Measurements from ENCODE around the gene TSPAN31.
"Not testable (repeated sequence)": the region's sequence is repeated elsewhere in the genome, so short reads cannot be mapped to it uniquely, and the experiment has no call there.

Gene TSPAN31, protein sequence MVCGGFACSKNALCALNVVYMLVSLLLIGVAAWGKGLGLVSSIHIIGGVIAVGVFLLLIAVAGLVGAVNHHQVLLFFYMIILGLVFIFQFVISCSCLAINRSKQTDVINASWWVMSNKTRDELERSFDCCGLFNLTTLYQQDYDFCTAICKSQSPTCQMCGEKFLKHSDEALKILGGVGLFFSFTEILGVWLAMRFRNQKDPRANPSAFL

DNA sequence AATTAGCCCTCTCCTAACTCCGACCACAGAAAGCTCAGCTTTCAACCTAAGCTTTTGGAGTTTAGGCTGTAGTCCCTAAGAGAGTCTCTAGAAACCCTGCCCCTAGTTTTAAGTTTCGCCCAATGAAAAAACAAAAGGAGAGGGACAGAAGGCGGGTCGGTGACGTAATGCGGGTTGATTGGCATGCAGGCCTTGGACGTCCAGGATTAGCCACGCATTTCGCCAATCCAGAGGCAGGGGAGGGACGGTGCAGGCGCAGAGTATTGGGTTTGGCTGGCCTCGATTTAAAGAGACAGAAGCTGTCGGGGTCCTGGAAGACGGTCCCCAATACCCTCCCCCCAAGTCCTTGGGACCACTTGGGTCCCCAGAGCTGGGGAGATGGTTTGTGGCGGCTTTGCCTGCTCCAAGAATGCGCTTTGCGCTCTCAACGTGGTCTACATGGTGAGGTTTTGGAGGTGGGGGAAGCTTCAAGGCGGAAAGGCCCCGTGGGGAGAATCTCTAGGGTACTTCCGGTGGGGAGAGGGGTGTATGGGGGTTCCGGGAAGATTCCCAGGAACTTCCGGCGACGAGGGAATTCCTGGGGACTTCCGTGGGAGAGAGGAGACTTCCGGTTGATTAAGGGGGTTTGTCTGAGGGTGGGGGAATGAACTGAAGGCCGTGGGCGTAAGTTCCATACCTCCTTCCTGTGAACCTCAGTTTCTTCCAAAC lies at the start of gene TSPAN31:
TSS of gene TSPAN31 (plus strand) at position 263 of the 708 bp plus-strand sequence. CDS start at position 379, 116 bp downstream.
- peak; percentile 91 to 99 for DNase-seq

DNA sequence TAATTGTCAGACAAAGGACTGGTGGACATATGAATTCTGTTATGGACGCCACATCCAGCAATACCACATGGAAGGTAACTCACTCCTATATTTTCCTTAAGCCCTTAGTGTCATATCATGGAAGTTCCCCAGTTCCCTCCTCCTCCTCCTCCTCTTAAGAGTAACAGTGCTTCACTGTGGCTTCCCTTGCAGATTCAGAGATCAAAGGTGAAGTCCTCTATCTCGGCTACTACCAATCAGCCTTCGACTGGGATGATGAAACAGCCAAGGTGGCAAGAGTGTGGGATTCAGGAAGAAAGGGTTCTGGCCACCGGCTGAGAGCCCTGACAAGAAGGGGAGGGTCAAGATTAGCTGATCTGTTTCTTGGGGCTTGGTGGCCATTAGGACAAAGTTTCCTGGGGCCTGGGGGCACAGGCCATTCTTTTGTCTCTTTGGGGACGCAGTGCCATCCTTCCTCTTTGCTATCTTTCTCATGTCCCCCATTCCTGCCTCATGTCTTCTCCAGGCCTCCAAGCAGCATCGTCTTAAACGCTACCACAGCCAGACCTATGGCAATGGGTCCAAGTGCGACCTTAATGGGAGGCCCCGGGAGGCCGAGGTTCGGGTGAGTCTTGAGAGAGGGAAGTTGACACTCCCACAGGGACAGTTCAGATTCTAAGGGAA lies 48.9 kb upstream of the TSPAN31 start:
- no peak for DNase-seq

- no peak for DNase-seq
These were observed 47.8 kb upstream of the TSPAN31 start for GRCh38 chr12:57697076-57697475.

GRCh38 chr12:57698414-57698813 lies 46.4 kb upstream of the TSPAN31 start:
- DNase-seq, result no peak

- DNase-seq, result no peak
These were observed 44.5 kb upstream of the TSPAN31 start for GRCh38 chr12:57700317-57700716.

- DNase-seq, result no peak
These were observed 37.6 kb upstream of the TSPAN31 start for GRCh38 chr12:57707250-57707649.

DNA sequence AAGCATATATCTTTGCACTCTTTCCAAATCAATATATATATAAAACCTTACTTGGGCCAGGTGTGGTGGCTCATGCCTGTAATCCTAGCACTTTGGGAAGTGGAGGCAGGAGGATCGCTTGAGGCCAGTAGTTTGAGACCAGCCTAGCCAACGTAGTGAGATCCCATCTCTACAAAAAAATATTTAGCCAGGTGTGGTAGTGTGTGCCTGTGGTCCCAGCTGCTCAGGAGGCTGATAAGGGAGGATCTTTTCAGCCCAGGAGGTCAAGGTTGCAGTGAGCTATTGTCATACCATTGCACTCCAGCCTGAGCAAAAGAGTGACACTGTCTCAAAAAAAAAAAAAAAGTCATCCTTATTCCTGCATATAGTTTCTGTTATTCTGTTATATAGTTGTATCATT lies 36.5 kb upstream of the TSPAN31 start:
- DNase-seq, result no peak

DNA sequence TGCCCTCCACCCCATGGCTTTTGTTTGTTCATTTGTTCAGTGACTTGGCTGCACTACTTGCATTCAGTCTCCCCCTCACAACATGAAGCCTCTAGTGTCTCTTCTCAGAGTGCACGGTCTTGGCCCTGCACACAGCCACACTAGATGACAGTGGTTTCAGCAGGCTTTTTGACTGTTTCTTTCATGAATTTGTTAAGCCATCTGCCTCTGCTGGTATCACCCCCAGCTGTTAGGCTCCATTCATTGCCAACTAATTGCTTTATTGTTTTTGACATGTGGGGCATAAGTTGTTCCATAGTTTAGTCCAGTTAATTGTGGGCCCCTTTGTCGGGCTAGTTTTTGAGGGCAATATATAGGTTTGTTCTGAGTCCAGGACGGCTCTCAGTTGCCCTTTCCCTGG lies 32.1 kb upstream of the TSPAN31 start:
- peak in 1 of 2 donors; percentile 6 for DNase-seq

DNA sequence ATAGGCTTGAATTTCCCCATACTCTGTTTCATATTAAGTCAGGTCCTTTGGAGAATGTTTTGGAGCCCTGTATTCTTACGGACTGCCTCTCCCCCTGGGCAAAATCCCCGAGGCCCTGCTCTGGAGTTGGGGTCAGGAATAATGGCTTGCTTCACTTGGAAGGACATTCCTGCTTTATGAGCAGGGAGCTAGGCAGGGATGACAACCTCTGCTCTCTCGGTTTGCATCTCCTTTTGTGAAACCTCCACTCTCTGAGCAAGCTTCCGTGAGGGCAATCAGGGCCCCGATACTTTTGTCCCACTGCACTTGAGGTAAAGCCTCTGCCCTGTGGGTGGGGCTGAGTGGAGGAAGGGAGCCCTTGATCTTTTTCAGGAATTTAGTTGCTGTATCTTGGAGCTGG lies 31.6 kb upstream of the TSPAN31 start:
- no peak for DNase-seq

GRCh38 chr12:57715036-57715748 lies 29.6 kb upstream of the TSPAN31 start:
- not testable (repeated sequence) for DNase-seq

GRCh38 chr12:57715786-57716185 lies 29.1 kb upstream of the TSPAN31 start:
- DNase-seq, result no peak

GRCh38 chr12:57716305-57716704 lies 28.5 kb upstream of the TSPAN31 start:
- no peak for DNase-seq

DNA sequence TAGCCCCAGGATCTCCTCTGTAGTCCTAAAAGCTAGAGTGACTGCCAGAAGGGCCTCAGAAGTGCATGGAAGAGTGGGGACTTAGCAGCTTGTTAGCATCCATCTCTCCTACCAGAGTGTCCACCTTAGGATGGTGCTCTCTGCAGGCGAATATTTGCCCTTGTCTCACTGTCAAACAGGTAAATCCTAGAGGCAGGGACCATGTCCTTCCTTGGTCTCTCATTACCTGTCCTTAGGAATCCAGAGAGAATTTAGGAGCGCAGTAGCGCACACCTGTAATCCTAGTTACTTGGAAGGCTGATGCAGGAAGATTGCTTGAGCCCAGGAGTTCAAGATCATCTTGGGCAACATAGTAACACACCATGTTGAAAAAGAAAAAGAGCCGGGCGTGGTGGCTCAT lies 27.7 kb upstream of the TSPAN31 start:
- DNase-seq, result no peak

DNA sequence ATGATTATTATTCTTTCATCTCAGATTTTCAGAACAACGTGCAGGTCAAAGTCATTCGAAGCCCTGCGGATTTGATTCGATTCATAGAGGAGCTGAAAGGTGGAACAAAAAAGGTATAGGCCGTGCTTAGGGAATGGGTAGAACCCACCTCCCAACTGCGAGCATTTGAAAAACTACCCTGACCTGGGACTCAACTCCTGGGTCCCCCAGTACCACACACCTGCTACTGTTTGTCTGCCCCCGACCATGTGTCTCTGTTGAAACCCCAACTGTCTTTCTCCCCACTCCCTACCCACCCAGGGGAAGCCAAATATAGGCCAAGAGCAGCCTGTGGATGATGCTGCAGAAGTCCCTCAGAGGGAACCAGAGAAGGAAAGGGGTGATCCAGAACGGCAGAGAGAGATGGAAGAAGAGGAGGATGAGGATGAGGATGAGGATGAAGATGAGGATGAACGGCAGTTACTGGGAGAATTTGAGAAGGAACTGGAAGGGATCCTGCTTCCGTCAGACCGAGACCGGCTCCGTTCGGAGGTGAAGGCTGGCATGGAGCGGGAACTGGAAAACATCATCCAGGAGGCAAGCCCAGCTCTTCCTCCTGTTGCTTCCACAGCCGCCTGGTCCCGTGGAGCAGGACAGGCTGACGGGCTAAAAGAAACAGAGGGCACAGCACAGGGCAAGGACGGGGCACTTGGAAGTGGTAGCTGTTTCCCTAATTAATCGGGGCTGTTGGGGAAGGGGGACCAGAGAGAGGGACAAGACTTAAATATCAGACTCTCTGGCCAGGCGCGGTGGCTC lies 26.8 kb upstream of the TSPAN31 start:
- DNase-seq, result no peak

DNA sequence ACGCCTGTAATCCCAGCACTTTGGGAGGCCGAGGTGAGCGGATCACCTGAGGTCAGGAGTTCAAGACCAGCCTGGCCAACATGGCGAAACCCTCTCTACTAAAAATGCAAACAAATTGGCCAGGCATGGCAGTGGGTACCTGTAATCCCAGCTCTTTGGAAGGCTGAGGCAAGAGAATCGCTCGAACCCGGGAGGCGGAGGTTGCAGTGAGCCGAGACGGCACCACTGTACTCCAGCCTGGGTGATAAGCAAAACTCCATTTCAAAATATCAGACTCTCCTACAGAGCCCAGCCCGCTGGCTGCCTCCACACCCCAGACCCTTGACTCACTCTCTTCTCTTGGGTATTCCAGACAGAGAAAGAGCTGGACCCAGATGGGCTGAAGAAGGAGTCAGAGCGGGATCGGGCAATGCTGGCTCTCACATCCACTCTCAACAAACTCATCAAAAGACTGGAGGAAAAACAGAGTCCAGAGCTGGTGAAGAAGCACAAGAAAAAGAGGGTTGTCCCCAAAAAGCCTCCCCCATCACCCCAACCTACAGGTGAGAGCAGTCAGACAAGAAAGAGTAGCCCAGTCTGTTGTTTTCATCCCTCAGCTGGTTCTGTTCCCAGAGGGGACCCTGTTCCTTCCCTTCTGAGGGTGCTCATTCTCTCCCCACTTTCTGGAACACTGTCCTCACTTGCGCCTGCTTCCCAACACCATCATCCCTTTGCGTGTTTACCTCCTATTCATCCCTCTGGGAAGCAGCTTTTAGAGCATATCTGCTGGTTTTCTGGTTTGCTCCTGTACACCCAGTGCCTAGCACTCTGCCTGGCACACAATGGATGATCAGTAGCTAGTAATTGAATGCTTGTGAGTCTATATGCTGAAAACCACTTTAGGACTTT lies 26.0 kb upstream of the TSPAN31 start:
- no peak for DNase-seq

DNA sequence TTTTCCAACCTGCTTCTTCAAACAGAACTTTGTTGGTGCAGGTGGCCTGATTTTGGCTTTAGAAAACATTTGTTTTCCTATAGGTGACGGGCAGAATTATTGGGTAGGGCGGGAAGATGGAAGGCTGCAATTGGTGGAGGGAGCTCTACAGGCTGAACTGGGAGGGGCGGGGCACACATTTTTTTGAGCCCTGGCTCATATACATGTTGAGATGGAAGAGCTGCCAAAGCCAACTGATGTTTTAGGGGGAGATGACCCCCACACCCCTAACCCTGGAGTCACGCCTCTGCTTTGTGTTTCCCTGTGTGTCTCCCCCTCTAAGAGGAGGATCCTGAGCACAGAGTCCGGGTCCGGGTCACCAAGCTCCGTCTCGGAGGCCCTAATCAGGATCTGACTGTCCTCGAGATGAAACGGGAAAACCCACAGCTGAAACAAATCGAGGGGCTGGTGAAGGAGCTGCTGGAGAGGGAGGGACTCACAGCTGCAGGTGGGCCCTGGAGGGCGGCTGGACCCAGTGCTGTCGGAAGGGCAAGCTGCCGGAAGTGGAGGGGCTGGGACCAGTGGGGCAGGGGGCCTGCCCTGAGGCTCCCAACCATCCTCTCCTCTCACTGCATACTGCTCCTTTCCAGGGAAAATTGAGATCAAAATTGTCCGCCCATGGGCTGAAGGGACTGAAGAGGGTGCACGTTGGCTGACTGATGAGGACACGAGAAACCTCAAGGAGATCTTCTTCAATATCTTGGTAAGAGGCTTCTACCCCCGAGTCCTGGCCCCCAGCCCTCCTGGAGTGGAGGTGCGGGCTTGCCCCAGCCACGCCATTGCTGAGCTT lies 24.8 kb upstream of the TSPAN31 start:
- no peak for DNase-seq

DNA sequence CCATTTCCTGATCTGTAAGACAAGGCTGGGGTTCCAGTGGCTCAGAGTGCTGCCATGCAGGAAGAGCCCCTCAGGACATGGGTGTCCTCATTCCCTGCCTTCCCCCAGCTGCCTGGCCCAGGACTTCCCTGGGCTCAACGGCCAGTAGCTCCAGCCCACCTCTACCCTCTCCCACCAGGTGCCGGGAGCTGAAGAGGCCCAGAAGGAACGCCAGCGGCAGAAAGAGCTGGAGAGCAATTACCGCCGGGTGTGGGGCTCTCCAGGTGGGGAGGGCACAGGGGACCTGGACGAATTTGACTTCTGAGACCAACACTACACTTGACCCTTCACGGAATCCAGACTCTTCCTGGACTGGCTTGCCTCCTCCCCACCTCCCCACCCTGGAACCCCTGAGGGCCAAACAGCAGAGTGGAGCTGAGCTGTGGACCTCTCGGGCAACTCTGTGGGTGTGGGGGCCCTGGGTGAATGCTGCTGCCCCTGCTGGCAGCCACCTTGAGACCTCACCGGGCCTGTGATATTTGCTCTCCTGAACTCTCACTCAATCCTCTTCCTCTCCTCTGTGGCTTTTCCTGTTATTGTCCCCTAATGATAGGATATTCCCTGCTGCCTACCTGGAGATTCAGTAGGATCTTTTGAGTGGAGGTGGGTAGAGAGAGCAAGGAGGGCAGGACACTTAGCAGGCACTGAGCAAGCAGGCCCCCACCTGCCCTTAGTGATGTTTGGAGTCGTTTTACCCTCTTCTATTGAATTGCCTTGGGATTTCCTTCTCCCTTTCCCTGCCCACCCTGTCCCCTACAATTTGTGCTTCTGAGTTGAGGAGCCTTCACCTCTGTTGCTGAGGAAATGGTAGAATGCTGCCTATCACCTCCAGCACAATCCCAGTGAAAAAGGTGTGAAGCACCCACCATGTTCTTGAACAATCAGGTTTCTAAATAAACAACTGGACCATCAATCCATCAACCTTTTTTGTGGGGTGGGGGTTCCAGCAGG lies 23.9 kb upstream of the TSPAN31 start:
- no peak for DNase-seq

DNA sequence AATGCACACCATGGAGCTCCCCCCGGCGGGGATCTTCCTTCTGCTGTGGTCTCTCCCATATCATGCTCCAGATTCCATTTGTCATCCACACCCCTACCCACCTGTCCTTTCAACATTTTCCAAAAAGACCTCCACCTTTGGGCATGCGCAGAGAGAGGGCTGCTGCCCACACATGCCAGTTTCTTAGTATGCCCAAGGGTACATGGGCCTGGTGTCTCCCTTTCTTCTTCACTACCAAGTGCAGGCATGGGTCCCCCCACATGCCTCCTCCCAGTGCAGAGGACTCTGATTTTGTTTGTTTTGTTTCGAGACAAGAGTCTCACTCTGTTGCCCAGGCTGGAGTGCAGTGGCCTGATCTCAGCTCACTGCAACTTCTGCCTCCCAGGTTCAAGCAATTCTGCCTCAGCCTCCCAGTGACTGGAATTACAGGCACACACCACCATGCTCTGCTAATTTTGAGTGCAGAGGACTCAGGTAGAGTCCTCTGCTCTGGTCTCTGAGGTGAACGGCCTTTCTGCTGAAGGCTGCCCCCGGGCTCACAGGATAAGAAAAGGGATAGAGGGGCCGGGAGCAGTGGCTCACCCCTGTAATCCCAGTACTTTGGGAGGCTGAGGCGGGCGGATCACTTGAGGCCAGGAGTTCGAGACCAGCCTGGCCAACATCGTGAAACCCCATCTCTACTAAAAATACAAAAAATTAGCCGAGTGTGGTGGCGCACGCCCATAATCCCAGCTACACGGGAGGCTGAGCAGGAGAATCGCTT lies 22.8 kb upstream of the TSPAN31 start:
- DNase-seq, result not testable (repeated sequence)

Data from hippocampal formation (tissue), 2 donors.